HL-60 (cell line): ENCODE results near the gene SPATA25.

ENCODE experiments used
- DNase-seq, 2 experiments: peaks; one replicate each; pipeline ENCODE4 v3.0.0-alpha.2; 2010 to 2020; ENCODE audit warnings: low read depth in 1 of 2, low spot score in 1 of 2
- H3K27ac ChIP-seq: fragments of 250-450 bp; sonication (Bioruptor Pico); replicated peaks from 2 replicates; pipeline ENCODE4 v1.5.1; 2020; ENCODE audit warnings: mild to moderate bottlenecking, moderate library complexity
- H3K27me3 ChIP-seq: fragments of 250-450 bp; sonication (Bioruptor Pico); 2 replicates; pipeline ENCODE4 v1.5.1; 2021; ENCODE audit warnings: mild to moderate bottlenecking, moderate library complexity; ENCODE audit not compliant: insufficient read depth, poor library complexity, severe bottlenecking
- H3K4me3 ChIP-seq: replicated peaks from 2 replicates; pipeline ENCODE4 v1.5.1; 2011; ENCODE audit warnings: mild to moderate bottlenecking, control low read depth, low read length; ENCODE audit not compliant: insufficient read depth
- GABPA ChIP-seq: IDR thresholded peaks from 2 replicates; pipeline ENCODE4 v1.6.1; 2012; ENCODE audit warnings: low read depth
- POLR2AphosphoS5 ChIP-seq: IDR thresholded peaks from 2 replicates; pipeline ENCODE4 v1.6.1; 2012; ENCODE audit warnings: low read depth
- SPI1 ChIP-seq: IDR thresholded peaks from 2 replicates; pipeline ENCODE4 v1.6.1; 2012; ENCODE audit warnings: low read depth, mild to moderate bottlenecking, borderline replicate concordance
- TF ChIP-seq, protein P1 (sequence below): IDR thresholded peaks from one replicate; pipeline ENCODE4 v1.5.1; 2011; ENCODE audit warnings: low read length, control low read depth, inconsistent platforms; ENCODE audit not compliant: insufficient read depth
- TF ChIP-seq, protein P2 (sequence below): IDR thresholded peaks from 2 replicates; pipeline ENCODE4 v1.6.1; 2012; ENCODE audit warnings: low read depth; ENCODE audit not compliant: insufficient replicate concordance

Gene SPATA25

DNA sequence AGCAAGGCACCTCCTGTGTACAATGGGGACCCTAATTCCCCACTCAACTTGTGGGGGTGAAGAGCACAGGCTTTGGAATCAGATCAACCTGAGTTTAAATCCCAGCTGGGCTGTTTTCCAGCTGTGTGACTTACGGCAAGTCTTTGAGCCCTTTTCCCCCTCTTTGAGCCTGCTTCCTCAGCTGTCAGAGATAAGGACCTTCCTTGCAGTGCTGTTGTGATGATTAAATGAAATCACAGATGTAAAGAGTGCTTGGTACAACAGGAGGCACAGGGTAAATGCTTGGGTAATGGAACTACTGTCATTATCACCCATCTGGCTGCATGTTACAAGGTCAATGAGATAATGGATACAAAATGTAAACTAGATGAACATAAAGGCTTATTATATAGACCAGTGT lies 50.6 kb downstream of the SPATA25 start:
- no peak overlapping the region for H3K27ac ChIP-seq
- DNase-seq: no peak
- no peaks in the 10 kb centered on the region for H3K27me3 ChIP-seq
- H3K4me3 ChIP-seq: no peak overlapping the region
- TF ChIP-seq, protein P1, sequence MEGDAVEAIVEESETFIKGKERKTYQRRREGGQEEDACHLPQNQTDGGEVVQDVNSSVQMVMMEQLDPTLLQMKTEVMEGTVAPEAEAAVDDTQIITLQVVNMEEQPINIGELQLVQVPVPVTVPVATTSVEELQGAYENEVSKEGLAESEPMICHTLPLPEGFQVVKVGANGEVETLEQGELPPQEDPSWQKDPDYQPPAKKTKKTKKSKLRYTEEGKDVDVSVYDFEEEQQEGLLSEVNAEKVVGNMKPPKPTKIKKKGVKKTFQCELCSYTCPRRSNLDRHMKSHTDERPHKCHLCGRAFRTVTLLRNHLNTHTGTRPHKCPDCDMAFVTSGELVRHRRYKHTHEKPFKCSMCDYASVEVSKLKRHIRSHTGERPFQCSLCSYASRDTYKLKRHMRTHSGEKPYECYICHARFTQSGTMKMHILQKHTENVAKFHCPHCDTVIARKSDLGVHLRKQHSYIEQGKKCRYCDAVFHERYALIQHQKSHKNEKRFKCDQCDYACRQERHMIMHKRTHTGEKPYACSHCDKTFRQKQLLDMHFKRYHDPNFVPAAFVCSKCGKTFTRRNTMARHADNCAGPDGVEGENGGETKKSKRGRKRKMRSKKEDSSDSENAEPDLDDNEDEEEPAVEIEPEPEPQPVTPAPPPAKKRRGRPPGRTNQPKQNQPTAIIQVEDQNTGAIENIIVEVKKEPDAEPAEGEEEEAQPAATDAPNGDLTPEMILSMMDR: no peak
- no peak for TF ChIP-seq SPI1
- TF ChIP-seq GABPA: no peak
- TF ChIP-seq, protein P2, sequence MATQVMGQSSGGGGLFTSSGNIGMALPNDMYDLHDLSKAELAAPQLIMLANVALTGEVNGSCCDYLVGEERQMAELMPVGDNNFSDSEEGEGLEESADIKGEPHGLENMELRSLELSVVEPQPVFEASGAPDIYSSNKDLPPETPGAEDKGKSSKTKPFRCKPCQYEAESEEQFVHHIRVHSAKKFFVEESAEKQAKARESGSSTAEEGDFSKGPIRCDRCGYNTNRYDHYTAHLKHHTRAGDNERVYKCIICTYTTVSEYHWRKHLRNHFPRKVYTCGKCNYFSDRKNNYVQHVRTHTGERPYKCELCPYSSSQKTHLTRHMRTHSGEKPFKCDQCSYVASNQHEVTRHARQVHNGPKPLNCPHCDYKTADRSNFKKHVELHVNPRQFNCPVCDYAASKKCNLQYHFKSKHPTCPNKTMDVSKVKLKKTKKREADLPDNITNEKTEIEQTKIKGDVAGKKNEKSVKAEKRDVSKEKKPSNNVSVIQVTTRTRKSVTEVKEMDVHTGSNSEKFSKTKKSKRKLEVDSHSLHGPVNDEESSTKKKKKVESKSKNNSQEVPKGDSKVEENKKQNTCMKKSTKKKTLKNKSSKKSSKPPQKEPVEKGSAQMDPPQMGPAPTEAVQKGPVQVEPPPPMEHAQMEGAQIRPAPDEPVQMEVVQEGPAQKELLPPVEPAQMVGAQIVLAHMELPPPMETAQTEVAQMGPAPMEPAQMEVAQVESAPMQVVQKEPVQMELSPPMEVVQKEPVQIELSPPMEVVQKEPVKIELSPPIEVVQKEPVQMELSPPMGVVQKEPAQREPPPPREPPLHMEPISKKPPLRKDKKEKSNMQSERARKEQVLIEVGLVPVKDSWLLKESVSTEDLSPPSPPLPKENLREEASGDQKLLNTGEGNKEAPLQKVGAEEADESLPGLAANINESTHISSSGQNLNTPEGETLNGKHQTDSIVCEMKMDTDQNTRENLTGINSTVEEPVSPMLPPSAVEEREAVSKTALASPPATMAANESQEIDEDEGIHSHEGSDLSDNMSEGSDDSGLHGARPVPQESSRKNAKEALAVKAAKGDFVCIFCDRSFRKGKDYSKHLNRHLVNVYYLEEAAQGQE: no peak
- no peak for TF ChIP-seq POLR2AphosphoS5
